AG09309 (cell line): ENCODE results near the gene CYP2A6.
"Not testable (repeated sequence)": the region's sequence is repeated elsewhere in the genome, so short reads cannot be mapped to it uniquely, and the experiment has no call there.

Source experiments
- DNase-seq: peaks from one replicate; pipeline ENCODE4 v3.0.0-alpha.2; 2010; ENCODE audit warnings: low read depth
- H3K4me3 ChIP-seq: 2 replicates; pipeline ENCODE4 v1.5.1; 2011; ENCODE audit warnings: mild to moderate bottlenecking, low read depth, low read length, moderate library complexity; ENCODE audit not compliant: control insufficient read depth
- CTCF ChIP-seq: IDR thresholded peaks from 2 replicates; pipeline ENCODE4 v1.5.1; 2011; ENCODE audit warnings: mild to moderate bottlenecking, low read depth, low read length, inconsistent platforms; ENCODE audit not compliant: insufficient read depth, control insufficient read depth; ENCODE audit errors: missing control alignments

The CYP2A6 gene

GRCh38 chr19:40838477-40838876, 11.8 kb downstream of the CYP2A6 start:
- H3K4me3 ChIP-seq, DNase-seq: not testable (repeated sequence)

DNA sequence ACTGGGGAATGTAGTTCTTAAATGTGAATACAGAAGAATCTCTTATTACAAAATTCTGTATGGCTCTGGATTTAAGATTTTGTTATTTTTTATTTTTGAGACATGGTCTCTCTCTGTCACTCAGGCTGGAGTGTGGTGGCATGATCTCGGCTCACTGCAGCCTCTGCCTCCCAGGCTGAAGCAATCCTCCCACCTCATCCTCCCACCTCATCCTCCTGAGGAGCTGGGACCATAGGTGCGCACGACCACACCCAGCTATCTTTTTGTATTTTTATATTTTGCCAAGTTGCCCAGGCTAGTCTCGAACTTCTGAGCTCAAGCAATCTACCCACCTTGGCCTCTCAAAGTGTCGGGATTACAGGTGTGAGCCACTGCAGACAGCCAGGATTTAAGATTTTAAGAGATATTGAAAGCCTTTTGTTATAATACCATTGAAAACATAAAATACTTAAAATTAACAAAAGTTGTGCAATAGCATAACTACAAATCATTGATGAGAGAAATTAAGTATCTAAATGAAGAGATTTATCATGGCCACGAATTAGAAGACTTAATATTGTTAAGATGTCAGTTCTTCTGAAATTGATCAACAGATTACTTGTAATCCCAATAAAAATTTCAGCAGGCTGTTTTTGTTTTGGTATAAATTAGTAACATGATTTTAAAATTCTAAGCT, 13.4 kb downstream of the CYP2A6 start:
- no peak for DNase-seq
- no peak overlapping the region for H3K4me3 ChIP-seq
- no peak for TF ChIP-seq CTCF

- not testable (repeated sequence) for DNase-seq
Measured at GRCh38 chr19:40833728-40834533, 16.3 kb downstream of the CYP2A6 start.

GRCh38 chr19:40832431-40832790, 17.8 kb downstream of the CYP2A6 start:
- not testable (repeated sequence) for H3K4me3 ChIP-seq, DNase-seq

More at GRCh38 chr19:40833728-40834533, 16.3 kb downstream of the CYP2A6 start:
- H3K4me3 ChIP-seq = not testable (repeated sequence)

DNA sequence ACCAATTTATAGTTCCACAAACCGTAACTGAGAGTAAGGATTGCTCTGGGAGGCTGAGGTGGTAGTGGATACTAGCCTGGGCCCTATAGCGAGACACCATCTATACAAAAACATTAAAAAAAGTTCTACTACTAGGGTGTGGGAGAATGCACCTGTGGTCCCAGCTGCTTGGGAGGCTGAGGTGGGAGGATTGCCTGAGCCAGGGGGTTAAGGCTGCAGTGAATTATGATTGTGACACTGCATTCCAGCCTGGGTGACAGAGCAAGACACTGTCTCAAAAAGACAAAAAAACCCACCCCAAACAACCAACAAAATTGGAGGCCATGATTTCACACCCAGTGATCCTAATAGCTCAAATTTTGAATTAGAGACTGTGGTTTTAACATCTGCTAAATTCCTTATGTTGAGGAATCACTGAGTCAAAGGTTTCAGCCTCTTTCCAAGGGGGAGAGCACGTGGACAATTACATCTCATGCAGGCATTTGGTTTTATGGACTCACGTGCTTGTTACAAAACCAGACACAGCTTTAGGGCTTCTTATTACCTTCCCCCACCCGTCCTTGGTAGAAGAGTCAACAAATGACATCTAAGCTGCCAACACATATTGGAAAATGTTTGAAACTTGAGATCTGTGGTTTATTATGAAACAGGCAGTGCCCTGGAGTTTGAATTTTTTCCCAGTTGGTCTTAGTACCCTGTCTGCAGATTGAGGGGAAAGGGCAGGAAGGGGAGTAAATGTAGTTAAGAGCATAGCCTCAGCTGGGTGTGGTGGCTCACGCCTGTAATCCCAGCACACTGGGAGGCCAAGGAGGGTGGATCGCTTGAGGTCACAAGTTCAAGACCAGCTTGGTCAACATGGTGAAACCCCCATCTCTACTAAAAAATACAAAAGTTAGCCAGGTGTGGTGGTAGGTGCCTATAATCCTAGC, 18.5 kb downstream of the CYP2A6 start:
- no peak for TF ChIP-seq CTCF
- DNase-seq = peak; percentile 99
- no peak overlapping the region for H3K4me3 ChIP-seq

DNA sequence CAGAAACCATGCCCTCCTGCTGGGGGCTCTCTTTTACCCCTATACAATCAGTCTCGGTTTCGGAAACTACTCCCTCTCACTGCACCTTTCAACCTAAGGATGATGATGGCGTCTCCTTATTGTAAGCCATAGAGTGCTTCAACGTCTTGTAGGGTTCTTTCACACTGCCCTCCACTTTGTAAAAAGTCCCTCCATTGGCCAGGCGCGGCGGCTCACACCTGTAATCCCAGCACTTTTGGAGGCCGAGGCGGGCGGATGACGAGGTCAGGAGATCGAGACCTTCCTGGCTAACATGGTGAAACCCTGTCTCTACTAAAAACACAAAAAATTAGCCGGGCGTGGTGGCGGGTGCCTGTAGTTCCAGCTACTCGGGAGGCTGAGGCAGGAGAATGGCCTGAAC, 19.5 kb downstream of the CYP2A6 start:
- H3K4me3 ChIP-seq, DNase-seq: not testable (repeated sequence)

GRCh38 chr19:40829205-40829604, 21.0 kb downstream of the CYP2A6 start:
- no peak for DNase-seq
- no peak overlapping the region for H3K4me3 ChIP-seq
- TF ChIP-seq CTCF = no peak

GRCh38 chr19:40827386-40828247, 22.6 kb downstream of the CYP2A6 start:
- no peak for TF ChIP-seq CTCF
- no peak for DNase-seq

DNA sequence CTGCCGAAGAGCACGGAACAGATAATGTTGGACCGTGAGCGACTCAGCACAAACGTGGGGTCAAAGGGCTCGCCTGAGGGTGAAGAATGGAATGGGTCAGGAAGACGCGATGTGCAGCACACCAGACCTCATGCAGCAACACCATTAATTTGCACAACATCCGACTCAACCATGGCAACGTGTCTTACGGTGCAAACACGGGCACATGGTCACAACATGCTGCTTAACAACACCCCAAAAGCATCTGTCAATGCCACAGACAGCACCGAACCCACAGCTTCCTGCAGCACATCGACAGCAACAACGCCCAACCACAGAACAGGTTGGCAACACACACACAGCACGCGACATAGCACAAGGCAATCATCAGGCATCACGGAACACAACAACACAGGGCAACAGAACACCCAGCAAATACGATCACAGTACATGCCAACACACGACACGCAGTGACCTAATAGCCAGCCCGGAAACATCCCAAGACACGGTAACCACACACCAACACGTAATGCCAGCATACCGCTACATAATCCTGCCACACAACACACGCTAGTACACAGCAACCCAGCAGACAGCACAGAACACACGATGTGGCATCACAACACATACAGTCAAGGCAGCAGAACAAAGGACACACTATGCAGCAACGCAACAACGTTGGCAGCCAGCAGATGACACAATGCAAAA, 23.4 kb downstream of the CYP2A6 start:
- H3K4me3 ChIP-seq, DNase-seq: not testable (repeated sequence)

More at GRCh38 chr19:40827386-40828247, 22.6 kb downstream of the CYP2A6 start:
- no peak overlapping the region for H3K4me3 ChIP-seq

DNA sequence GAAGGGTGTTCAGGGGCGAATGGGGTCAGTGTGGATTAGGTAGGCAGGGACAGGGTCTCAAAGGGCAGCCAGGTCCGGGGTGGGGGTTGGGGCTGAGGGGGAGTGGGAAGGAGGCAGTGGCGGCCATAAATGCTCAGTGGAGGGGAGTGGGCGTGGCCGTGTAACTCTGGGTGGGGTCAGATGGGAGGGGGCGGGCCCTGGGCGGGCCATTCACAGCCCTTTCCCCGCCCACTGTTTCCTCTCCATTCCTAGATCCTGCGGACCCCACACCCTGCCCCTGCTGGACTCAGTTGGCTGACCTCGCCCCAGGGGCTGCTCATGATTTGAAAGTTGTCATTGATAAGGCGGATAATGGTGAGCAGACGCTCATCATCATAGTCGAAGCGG, 23.9 kb downstream of the CYP2A6 start:
- not testable (repeated sequence) for H3K4me3 ChIP-seq, DNase-seq

DNA sequence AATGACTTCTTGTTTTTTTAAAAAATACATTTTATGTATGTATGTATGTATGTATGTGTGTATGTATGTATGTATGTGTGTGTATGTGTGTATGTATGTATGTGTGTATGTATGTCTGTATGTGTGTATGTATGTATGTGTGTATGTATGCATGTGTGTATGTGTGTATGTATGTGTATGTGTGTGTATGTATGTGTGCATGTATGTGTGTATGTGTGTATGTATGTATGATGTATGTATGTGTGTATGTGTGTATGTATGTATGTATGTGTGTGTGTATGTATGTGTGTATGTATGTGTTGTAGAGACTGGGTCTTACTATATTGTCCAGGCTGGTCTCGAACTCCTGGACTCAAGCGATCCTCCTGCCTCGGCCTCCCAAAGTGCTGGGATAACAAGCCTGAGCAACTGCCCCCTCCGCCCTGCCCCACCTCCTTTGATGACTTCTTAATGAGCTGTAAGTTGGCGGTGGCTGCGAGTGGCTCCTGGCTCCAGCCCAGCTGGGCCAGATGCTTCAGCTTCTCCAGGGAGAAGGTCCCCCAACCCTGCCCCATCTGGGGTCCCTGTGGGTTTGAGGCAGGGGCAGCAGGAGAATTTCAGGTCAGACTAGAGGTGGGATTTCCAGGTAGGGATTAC, 24.7 kb downstream of the CYP2A6 start:
- not testable (repeated sequence) for H3K4me3 ChIP-seq

More for the DNA sequence above, 24.7 kb downstream of the CYP2A6 start:
- not testable (repeated sequence) for DNase-seq
